GM12801 (cell line): ENCODE data around the gene EXD2.

ENCODE experiments used
- CTCF ChIP-seq: IDR thresholded peaks from one replicate; pipeline ENCODE4 v1.5.1; 2011; ENCODE audit warnings: control low read depth; ENCODE audit not compliant: insufficient read length; ENCODE audit errors: extremely low read depth

The EXD2 gene

GRCh38 chr14:69260190-69260860, 69.0 kb downstream of the EXD2 start:
- TF ChIP-seq CTCF = no peak

GRCh38 chr14:69260861-69261564, 69.7 kb downstream of the EXD2 start:
- no peak for TF ChIP-seq CTCF

- no peak for TF ChIP-seq CTCF
Observed at GRCh38 chr14:69261761-69262331, 70.5 kb downstream of the EXD2 start.

- TF ChIP-seq CTCF = no peak
Observed at GRCh38 chr14:69262516-69262915, 71.2 kb downstream of the EXD2 start.

GRCh38 chr14:69263364-69263763, 72.1 kb downstream of the EXD2 start:
- no peak for TF ChIP-seq CTCF

GRCh38 chr14:69263771-69264170, 72.5 kb downstream of the EXD2 start:
- TF ChIP-seq CTCF = no peak

GRCh38 chr14:69266572-69267345, 75.5 kb downstream of the EXD2 start:
- no peak for TF ChIP-seq CTCF
